Stimulated activated CD8-positive, alpha-beta memory T cell treated with anti-CD3 and anti-CD28 coated beads, Interleukin-7, amount 100 ng/mL, for 48 hours (primary cell): ENCODE measurements around the gene RFX3.
A peak's percentile ranks its signal among the peaks of the same experiment; 100 is the strongest.

Experiments
- DNase-seq, 2 donors: peaks; one replicate each; pipeline ENCODE4 v3.0.0-alpha.2; 2020; ENCODE audit warnings: low read depth in 1 of 2; ENCODE audit errors: extremely low read depth in 1 of 2

The RFX3 gene

DNA sequence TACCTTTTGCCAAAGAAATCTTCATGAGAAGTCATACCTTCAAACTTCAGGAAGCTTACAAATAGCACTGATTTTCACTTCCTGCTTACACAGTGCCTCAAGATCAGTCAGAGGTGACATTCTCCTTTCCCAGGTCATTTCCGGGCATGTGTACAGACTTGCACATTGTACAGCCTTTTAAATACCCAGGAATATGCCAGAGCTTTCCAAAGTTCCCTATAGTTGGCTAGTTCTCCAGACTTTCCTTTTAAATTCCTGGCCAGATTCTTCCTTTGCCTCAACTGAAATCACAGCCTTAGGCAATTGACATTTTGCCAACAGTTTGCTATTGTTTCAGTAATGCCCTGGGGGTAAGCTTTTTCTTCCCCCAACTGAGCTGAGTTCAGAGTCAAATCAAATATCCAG is 47.2 kb downstream of the RFX3 start:
- no peak for DNase-seq

DNA sequence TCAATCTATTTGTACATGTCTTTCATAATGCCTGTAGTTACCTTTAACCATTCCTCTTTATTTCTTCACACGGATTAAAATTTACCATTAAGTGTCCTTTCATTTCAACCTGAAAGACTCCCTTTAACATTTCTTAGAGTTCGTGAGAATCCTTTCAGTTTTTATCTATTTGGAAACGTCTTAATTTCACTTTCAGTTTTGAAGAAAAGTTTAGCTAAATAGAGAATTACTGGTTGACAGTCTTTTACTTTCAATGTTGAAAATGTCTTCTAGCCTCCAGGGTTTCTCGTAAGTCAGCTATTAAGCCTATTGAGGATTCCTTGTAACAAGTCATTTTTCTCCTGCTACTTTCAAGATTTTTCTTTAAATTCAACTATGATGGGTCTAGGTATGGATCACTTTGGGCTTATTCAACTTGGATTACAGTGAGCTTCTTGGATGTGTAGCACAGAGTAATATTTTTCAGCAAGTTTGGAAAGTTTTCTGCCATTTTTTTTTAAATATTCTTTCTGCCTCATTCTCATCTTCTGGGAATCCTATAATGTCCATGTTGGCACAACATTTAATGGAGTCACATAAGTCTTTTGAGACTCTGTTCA is 48.5 kb downstream of the RFX3 start:
- no peak for DNase-seq

DNA sequence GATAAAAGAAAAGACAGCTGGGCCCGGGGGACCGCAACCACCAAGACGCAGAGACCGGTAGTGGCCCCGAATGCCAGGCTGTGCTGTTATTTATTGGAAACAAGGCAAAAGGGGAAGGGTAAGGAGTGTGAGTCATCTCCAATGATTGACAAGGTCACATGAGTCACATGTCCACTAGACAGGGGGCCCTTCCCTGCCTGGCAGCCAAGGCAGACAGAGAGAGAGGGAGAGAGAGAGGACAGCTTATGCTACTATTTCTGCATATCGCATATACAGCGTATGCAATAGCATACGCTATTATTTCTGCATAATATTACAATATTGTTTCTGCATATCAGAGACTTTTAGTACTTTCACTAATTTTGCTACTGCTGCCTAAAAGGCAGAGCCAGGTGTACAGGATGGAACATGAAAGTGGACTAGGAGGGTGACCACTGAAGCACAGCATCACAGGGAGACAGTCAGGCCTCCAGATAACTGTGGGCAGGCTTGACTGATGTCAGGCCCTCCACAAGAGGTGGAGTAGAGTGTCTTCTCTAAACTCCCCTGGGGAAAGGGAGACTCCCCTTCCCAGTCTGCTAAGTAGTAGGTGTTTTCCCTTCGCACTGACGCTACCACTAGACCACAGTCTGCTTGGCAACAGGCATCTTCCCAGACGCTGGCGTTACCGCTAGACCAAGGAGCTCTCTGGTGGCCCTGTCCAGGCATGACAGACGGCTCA is 50.3 kb downstream of the RFX3 start:
- DNase-seq, result no peak

DNA sequence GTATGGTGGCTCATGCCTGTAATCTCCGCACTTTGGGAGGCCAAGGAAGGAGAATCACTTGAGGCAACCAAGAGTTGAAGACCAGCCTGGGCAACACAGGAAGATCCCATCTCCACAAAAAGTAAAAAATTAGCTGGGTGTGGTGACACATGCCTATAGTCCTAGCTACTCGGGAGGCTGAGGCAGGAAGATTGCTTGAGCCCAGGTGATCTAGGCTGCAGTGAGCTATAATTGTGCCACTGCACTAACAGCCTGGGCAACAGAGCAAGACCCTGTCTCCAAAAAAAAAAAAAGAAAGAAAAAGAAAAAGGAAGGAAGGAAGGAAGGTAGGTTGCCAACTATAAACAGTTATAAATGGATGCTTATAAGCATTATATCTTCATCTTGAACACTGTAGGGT is 51.0 kb downstream of the RFX3 start:
- no peak for DNase-seq

DNA sequence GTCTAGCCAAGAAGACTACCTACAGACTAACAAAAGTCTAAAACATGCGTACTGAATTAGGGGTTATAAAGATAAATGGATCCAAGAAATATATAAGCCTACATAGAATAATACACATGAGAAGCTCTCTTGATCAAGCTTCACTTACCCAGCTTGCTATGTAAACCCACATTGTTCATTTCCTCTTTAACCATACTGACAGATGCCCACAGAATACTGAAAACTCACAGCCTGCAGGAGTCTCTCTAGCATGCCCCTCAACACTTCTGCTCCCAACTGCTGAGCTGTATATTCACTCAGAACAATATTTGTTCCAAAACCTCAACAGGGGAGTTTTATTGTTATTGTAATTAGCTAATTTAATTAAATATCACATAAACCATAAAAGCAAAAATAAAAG is 52.4 kb downstream of the RFX3 start:
- DNase-seq, result no peak

DNA sequence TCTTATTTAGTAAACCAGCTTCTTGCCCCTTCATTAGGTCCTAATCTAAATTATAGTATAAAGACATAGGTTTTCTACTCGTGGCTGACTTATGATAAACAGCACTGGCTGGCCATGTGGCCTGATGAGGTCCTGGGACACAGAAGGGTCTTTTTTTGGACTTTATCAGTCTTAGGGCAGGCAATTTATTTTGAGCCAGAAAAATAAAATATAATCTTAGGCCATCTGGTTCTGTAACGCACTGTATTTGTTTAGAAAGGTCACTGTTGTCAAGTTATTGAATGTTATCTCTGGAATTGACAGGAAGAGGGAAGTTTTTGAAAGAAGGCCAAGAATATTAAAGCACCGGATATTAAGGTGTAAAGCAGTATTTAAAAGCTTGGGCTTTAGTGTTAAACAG is 53.9 kb downstream of the RFX3 start:
- DNase-seq, result no peak

DNA sequence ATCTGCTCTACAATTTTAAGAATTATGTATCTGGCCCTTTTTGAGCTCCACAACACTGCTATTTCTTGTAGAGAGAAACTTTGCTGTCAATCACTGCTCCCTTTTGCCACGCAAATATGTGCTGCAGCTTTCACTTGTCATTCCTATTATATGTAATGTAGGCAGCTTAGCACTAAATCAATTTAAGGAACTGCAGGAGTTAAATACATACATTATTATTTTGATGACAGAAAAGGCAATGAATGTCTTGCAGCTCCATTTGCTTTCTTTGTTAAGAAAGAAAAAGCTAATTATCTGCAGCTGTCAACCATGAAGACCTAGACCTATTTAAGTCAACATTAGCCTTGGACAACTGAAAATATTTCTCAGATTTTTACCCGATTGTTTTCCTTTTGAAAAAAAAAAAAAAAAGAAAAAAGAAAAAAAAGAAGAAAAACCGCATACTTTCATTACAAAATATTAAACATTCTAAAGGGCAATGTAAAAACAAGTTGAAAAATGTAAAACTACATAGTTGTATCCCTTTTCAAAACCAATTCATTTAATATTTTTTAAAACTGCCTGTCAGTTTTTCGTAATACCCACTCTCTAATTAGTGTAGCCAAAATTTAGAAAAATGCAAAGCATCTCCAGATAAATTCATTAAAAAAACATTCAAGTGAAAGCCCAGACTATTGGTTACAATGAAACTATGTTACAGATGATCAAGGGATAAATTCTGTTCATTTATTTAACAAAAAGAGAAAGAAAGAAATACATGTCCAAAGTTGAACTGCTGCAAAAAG is 57.2 kb downstream of the RFX3 start:
- no peak for DNase-seq

DNA sequence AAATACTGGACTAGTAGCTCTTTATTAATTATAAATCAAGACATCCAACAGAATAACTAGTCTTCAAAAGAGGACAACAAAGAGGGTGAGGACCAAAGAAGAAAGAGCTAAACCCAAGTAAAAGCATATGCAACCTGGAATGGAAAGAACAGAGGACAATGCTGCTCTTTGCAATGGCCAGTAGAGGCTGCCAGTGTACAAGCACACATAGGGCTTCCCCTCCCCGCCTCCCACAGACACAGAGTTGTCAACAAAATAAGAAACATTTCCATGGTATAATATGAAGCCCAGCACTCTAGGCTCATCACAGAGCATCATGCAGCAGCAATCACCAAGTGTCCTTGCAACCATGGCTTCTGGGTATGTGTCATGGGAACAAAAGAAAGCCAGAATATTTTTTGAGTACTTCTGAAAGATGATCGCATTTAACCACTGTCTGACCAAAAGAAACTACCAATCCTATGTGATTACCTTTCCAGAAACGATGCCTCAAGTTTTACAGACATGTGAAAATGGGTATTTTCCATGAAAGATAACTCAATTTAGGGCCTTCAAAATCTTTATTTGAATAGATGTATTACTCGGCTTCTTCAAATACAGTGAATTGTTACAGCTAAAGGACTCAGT is 58.1 kb downstream of the RFX3 start:
- DNase-seq, result peak in 1 of 2 donors; percentile 33

DNA sequence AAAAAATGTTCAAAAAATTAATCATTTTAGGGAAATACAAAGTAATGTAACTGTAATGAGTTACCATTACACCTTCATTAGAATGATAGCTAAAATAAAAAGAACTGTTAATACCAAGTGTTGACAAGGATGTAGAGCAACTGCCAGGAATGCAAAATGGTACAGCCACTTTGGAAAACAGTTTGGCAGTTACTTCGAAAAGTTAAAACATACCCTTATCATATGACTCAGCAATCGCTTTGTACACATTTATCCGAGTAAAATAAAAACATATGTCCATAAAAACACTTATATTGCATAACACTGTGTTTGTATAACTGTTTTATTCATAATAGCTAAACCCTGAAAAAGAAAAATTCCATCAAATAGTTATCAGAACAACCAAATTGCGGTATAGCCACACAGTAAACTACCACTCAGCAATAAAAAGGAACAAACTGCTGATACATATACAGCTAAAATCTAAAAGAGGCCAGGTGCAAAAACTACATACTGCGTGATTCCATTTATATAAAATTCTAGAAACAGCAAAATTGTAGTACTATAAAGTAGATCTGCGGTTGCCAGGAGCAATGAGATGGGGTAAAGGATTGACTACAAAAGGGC is 61.7 kb downstream of the RFX3 start:
- DNase-seq, result no peak

DNA sequence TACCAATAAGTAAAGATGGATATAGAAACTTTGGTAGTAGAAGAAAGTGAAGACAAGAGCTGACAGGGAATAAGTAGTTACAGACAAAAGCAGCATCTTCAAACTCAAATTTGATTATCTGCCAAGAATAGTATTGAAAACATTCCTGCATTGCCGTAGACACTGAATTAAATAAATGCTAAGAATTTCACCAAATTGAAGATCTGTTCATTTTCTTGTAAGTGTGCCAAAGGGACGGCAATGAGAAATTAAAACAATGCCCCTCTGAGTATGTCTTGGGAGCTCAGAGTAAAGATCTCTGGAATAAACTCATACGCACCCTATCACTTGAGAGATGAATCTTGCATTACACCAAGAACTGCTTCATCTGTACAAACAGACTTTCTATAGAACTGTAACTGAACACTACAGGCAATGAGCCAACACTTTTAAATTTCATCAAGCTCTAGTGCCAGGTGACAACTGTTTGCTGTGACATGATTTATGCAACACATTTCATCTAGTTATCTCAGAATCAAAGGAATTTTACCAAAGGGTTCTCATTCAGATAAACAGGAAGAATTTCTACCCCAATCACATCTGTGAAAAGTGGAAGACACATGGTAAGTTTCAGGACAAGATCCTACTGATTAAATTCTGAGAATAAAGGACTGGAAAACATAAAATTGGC is 66.9 kb downstream of the RFX3 start:
- DNase-seq, result no peak

DNA sequence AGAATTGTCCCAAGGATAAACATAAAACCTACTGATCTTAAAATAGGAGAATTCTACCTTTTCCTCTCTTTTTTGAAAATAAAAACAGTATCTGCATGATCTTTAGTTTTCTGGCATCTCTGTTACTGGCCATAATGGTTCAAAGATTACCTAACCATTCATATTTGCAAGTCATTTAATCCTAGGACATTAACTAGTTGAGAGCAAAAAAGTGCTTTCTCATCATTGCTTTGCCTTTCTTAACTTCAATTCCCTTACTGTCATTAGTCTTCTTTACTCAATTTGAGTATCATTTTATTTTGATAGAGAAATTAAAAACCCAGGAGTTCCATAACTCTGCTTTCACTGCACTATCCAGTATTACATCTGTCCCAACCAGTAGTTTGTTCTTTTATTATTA is 68.6 kb downstream of the RFX3 start:
- no peak for DNase-seq

DNA sequence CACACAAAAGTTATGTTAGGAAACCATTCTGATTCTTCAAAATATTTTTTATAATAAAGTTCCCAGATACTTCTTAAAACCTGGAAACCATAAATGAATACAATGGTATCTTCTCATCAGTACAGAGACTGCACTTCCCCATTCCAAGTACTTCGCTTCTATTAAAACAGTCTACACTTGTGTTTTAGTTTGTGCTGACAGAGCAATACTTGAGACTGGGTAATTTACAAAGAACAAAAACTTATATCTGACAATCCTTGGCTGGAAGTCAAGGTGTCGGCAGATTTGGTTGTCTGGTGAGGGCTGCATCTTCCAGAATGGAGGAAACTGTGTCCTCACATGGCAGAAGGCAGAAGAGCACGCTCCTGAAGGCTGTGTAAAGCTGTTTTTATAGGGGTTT is 70.1 kb downstream of the RFX3 start:
- no peak for DNase-seq

DNA sequence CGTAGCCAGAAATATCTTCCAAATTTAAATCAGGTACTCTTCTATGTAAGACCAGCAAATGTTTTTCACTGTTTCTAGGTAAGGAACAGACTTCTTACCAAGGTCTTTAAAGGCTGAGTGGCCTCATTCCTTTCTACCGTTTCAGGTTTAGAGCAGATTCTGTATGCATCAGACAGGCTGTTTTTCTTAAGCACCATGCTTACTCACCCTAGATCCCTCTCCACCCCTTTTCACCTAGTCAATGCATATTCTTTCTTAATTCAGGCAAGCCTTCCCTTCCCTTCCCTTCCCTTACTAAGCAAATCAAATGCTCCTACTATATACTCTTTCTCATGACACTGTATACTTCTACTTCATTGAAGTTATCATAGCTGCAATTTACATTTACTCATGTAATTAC is 70.7 kb downstream of the RFX3 start:
- DNase-seq, result no peak

DNA sequence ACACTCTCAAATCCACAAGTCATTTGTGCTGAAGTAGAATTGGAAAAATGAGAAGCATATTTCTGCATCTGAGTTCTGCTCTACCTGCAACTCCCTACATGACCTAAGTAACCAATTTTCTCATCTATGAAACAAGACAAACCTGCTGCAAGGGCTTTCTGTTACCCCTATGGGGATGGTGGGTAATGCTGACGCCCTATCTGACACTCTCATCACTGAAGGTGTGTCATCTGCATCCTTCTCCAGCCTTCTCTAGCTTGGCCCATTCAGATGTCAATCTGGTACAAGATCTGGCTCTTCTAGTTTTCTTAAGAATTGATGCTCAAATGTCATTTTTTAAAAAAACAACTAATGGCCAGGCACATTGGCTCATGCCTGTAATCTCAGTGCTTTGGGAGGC is 73.8 kb downstream of the RFX3 start:
- no peak for DNase-seq

DNA sequence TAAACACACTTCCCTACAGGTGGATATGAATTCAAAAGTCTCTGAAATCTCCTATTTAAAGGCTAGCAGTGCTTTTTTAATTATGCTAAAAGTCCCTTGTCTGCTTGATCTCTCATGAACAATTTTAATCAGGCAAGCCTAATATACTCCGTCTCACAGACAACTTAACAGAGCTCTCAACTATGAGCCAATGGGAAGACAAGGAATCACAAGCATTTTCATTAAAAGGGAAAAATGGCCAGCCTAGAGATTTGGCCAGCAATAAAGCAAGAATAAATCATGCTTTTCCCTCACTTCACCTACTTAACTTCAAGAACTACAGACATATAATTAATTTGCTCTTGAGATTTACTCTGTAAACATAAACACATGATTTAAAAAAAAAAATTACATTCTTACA is 78.0 kb downstream of the RFX3 start:
- no peak for DNase-seq

DNA sequence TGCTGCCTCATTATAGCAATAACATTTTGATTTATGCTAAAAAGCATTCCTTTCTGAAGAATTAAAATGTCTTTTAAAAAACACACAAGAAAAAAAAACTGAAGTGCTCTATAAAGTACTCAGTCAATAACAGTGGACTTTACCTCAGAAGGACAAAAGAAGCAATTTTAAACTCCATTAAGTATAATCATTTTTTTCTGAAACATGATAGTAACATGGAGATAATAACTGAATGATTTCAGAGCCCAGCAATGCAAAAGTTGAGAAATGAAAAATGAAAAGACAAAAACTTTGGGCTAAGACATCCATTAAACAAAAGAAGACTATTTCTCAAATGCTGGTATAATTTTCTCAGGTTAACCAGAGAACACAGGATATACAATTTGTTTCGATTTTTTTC is 78.7 kb downstream of the RFX3 start:
- no peak for DNase-seq

DNA sequence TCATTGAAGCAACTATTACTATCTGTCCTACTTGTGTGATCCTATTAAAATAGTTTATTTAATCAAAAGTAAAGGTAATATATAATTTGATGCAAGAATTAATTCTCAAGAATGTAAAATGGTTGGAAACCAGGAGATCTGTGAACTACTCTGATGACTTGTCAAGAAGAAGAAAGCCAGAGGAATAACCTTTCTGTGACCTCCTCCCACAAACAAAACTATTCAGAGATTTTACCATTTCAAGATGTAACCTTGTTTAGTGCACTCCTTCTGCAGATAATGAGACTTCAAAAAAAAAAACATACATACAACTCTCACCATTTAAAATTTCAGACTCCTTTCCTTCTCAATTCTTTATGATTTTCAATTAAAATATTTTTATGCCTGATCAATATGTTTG is 79.5 kb downstream of the RFX3 start:
- no peak for DNase-seq

DNA sequence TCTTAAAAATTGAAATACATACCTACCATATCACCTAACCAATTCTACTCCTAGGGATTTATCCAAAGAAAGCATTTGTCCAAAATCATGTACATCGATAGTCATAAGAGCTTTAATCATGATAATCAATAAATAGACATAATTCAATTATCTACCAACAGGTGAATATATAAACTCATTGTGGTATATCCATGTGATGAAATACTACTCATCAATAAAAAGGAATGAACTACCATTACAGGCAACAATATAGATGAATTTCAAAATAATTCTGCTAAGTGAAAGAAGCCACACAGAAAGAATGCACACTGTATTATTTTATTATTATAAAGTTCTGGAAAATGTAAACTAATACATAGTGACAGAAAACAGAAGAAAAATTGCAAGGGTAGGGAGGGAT is 81.8 kb downstream of the RFX3 start:
- DNase-seq, result no peak

DNA sequence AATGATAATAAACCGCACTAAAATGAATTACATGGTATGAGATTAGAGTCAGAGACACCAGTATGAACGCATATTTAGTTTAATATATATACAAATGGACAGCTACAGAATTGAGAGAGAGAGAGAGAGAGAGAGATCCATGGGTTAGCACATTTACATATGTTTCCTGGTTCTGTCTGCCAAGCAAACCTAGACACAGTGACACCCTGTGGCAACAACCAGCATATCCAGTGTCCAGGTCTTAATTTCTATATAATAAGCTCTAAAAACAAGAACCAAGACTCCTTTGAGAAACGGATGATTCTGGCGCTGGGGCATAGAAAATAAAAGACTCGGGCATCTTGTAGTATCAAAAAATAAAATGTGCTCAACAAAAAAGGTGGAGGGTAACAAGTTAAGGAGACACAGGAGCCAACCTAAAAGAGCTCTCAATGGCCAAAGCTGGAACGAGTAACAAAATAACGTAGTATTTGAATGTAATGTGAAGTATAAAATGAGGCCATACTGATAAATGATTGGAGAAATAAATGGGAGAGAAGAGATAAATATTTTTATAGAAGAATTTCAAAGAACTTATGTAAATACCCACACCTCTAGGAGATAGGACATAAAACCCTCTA is 84.5 kb downstream of the RFX3 start:
- DNase-seq, result peak in 1 of 2 donors; percentile 17
